ENCODE measurements around the gene LPP. TPM values are rescaled to one million over a fixed set of nuclear protein-coding genes. Genes with fewer than 3 reads are reported as not detected.

The LPP gene
- total and polyA plus RNA-seq, 2 donors (not counting 1 experiment from before 2014, with no cell fraction given): 7.6 to 81.7 TPM

- 77% methylated on average over 3 of the region's 3 CpGs for WGBS (ENCODE audit: insufficient coverage)
- H3K4me1 Mint-ChIP-seq: no peaks in the 10 kb centered on the region
- ChIA-PET POLR2A (no interaction called here), CTCF (no interaction called here)
- no peak overlapping the region for H2AFZ ChIP-seq (ENCODE audit: insufficient read depth, low read depth, low read length, poor library complexity, severe bottlenecking)
- H4K20me1 ChIP-seq (ENCODE audit: control insufficient read depth, insufficient read depth, low read length, poor library complexity, severe bottlenecking): no peaks in the 10 kb centered on the region
- intact Hi-C loops (cut with micrococcal nuclease): no loop called here
- peaks cover 0 to 3% of the 10 kb centered on the region in 2 experiments for H3K36me3 ChIP-seq (replicated peaks in 1 of 2; ENCODE audit: control extremely low read depth in 1 of 2, control insufficient read depth in 1 of 2, extremely low read depth in 1 of 2, insufficient read depth in 2 of 2, low read length in 1 of 2)
- no peaks in the 10 kb centered on the region for H3K9me3 ChIP-seq (ENCODE audit: control extremely low read depth in 1 of 3, control insufficient read depth in 2 of 3, insufficient read depth in 1 of 3, low read length in 2 of 3)
- H3K27ac Mint-ChIP-seq: no peak overlapping the region
- no peak overlapping the region for H3K4me2 ChIP-seq (replicated peaks; ENCODE audit: low read depth, low read length, poor library complexity, severe bottlenecking)
- no peaks in the 10 kb centered on the region for H3K79me2 ChIP-seq (ENCODE audit: control insufficient read depth, insufficient read depth, low read length)
- H3K27ac ChIP-seq (ENCODE audit: low read length in 2 of 2): no peak overlapping the region
- no peak overlapping the region for H3K4me3 ChIP-seq (ENCODE audit: control extremely low read depth in 1 of 5, extremely low read depth in 1 of 5, insufficient read depth in 1 of 5, low read depth in 2 of 5, low read length in 4 of 5)
- H3K9me3 Mint-ChIP-seq (ENCODE audit: insufficient read depth): no peaks in the 10 kb centered on the region
- no peak overlapping the region for H3K4me3 Mint-ChIP-seq
- H3K27me3 ChIP-seq (replicated peaks in 1 of 4; ENCODE audit: control extremely low read depth in 1 of 4, control insufficient read depth in 3 of 4, insufficient read depth in 4 of 4, low read length in 3 of 4): no peaks in the 10 kb centered on the region
- TF ChIP-seq, protein P1, sequence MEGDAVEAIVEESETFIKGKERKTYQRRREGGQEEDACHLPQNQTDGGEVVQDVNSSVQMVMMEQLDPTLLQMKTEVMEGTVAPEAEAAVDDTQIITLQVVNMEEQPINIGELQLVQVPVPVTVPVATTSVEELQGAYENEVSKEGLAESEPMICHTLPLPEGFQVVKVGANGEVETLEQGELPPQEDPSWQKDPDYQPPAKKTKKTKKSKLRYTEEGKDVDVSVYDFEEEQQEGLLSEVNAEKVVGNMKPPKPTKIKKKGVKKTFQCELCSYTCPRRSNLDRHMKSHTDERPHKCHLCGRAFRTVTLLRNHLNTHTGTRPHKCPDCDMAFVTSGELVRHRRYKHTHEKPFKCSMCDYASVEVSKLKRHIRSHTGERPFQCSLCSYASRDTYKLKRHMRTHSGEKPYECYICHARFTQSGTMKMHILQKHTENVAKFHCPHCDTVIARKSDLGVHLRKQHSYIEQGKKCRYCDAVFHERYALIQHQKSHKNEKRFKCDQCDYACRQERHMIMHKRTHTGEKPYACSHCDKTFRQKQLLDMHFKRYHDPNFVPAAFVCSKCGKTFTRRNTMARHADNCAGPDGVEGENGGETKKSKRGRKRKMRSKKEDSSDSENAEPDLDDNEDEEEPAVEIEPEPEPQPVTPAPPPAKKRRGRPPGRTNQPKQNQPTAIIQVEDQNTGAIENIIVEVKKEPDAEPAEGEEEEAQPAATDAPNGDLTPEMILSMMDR (IDR thresholded peaks at IDR 0.05): no peak
- TF ChIP-seq EZH2 (IDR thresholded peaks at IDR 0.05; ENCODE audit: borderline replicate concordance, insufficient read depth, low read depth, low read length, poor library complexity, severe bottlenecking): no peak
- H3K27me3 Mint-ChIP-seq: no peaks in the 10 kb centered on the region
- no peak overlapping the region for H3K9ac ChIP-seq (ENCODE audit: low read length)
- DNase-seq (no peak), ATAC-seq (ENCODE audit: low read depth) (no peak)
- H3K4me1 ChIP-seq (ENCODE audit: control insufficient read depth in 2 of 2, insufficient read depth in 2 of 2, low read length in 2 of 2): no peaks in the 10 kb centered on the region
Measured at GRCh38 chr3:188834349-188834748, 680.4 kb downstream of the LPP start.

DNA sequence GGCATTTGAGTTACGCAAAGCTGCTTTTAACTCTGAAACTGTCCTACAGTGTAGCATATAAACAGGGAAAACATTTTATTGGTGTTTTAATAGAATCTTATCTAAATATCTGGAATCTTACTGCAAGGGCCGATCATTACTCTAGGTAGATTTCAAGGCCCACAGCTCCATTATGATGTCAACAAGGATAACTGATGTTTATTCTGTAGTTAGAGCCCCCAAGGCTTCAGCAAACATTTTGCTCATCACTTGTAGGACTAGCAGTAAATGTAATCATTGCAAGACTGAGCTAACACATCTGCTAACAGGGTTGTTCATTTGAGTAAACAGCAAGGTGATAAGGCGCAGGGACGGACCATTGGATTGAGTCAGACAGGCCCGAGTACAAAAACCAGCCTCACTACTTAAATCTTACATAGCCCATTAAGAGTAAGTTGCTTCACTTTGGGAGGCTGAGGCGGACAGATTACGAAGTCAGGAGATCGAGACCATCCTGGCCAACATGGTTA is 685.3 kb downstream of the LPP start:
- H3K4me3 Mint-ChIP-seq: no peak overlapping the region
- Histone ChIP-seq H3K9me3 (ENCODE audit: control extremely low read depth in 1 of 3, control insufficient read depth in 2 of 3, insufficient read depth in 1 of 3, low read length in 2 of 3) (no peaks in the 10 kb centered on the region), H3K4me1 (ENCODE audit: control insufficient read depth in 2 of 2, insufficient read depth in 2 of 2, low read length in 2 of 2) (no peaks in the 10 kb centered on the region), H3K79me2 (ENCODE audit: control insufficient read depth, insufficient read depth, low read length) (no peaks in the 10 kb centered on the region), H3K36me3 (replicated peaks in 1 of 2; ENCODE audit: control extremely low read depth in 1 of 2, control insufficient read depth in 1 of 2, extremely low read depth in 1 of 2, insufficient read depth in 2 of 2, low read length in 1 of 2) (peaks cover 0 to 3% of the 10 kb centered on the region in 2 experiments), H2AFZ (ENCODE audit: insufficient read depth, low read depth, low read length, poor library complexity, severe bottlenecking) (no peak overlapping the region), H3K9ac (ENCODE audit: low read length) (no peak overlapping the region), H3K4me2 (replicated peaks; ENCODE audit: low read depth, low read length, poor library complexity, severe bottlenecking) (no peak overlapping the region), H3K27me3 (replicated peaks in 1 of 4; ENCODE audit: control extremely low read depth in 1 of 4, control insufficient read depth in 3 of 4, insufficient read depth in 4 of 4, low read length in 3 of 4) (no peaks in the 10 kb centered on the region), H4K20me1 (ENCODE audit: control insufficient read depth, insufficient read depth, low read length, poor library complexity, severe bottlenecking) (no peaks in the 10 kb centered on the region), H3K27ac (ENCODE audit: low read length in 2 of 2) (no peak overlapping the region), H3K4me3 (ENCODE audit: control extremely low read depth in 1 of 5, extremely low read depth in 1 of 5, insufficient read depth in 1 of 5, low read depth in 2 of 5, low read length in 4 of 5) (no peak overlapping the region)
- intact Hi-C loops (cut with micrococcal nuclease): no loop called here
- ATAC-seq (ENCODE audit: low read depth) (no peak), DNase-seq (no peak)
- no peak for TF ChIP-seq EZH2 (IDR thresholded peaks at IDR 0.05; ENCODE audit: borderline replicate concordance, insufficient read depth, low read depth, low read length, poor library complexity, severe bottlenecking)
- TF ChIP-seq, protein P1 (IDR thresholded peaks at IDR 0.05): no peak
- H3K27ac Mint-ChIP-seq: no peak overlapping the region
- ChIA-PET CTCF (interaction anchor here (1.5 kb wide), 1 partner anchor 24 kb away, joined by 3 read pairs; no protein-coding TSS in a partner anchor), POLR2A (no interaction called here)
- no CpG with 5 or more reads among the region's 8 CpGs for WGBS (ENCODE audit: insufficient coverage)
- H3K27me3 Mint-ChIP-seq: no peaks in the 10 kb centered on the region
- H3K9me3 Mint-ChIP-seq (ENCODE audit: insufficient read depth): no peaks in the 10 kb centered on the region
- no peaks in the 10 kb centered on the region for H3K4me1 Mint-ChIP-seq
